ENCODE data around the gene PTCD2. TPM values are rescaled to one million over a fixed set of nuclear protein-coding genes. Genes with fewer than 3 reads are reported as not detected.
"Not testable (repeated sequence)": the region's sequence is repeated elsewhere in the genome, so short reads cannot be mapped to it uniquely, and the experiment has no call there.

Gene PTCD2
- total RNA-seq, 1 donor from 2014 or later: 6.5 TPM

DNA sequence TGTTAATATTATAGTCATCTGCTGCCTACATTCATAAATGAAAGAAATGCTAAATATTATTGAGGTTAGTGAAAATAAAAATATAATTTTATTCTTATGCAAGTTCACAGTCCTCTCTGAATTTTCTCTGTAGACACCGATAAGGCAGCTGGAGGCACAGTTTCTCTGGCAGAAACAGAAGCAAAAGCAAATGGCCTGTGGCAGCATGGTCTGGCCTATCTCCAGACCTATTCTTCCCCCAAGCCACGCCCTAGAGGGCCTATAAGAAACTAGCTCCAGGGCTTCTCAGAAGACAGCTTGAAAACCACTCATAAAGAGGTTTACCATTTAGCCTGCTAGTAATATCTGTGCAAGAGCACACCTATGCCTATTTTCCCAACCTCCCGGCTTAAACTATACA lies 28.6 kb upstream of the PTCD2 start:
- Histone ChIP-seq H3K36me3 (peaks cover 31% of the 10 kb centered on the region), H3K9me3 (no peaks in the 10 kb centered on the region), H3K27ac (no peak overlapping the region), H3K4me3 (no peak overlapping the region), H3K4me1 (no peaks in the 10 kb centered on the region), H3K27me3 (no peaks in the 10 kb centered on the region)
- no peak for ATAC-seq
- intact Hi-C loops (cut with DNase I): no loop called here
- TF ChIP-seq, protein P1, sequence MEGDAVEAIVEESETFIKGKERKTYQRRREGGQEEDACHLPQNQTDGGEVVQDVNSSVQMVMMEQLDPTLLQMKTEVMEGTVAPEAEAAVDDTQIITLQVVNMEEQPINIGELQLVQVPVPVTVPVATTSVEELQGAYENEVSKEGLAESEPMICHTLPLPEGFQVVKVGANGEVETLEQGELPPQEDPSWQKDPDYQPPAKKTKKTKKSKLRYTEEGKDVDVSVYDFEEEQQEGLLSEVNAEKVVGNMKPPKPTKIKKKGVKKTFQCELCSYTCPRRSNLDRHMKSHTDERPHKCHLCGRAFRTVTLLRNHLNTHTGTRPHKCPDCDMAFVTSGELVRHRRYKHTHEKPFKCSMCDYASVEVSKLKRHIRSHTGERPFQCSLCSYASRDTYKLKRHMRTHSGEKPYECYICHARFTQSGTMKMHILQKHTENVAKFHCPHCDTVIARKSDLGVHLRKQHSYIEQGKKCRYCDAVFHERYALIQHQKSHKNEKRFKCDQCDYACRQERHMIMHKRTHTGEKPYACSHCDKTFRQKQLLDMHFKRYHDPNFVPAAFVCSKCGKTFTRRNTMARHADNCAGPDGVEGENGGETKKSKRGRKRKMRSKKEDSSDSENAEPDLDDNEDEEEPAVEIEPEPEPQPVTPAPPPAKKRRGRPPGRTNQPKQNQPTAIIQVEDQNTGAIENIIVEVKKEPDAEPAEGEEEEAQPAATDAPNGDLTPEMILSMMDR (IDR thresholded peaks at IDR 0.05): no peak
- no peak for DNase-seq

DNA sequence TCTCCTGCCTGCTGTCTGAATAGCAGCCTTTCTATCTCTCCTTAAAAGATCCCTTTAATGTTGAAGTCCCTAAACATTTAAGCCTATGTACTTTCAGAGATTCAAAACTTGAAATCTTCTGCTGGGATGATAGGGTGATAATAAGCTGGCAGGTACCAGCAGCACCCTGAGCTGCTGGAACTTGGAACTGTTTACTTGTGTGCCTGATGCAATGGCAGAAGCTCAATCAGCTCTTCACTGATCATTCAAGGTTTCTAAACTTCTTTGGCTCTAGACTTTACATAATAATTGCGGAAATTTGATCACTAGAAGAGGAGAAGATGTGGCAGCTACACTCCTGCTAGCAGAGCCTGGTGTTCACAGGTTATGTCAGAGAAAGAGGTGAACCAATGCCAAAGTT lies 27.8 kb upstream of the PTCD2 start:
- H3K4me1 ChIP-seq: no peaks in the 10 kb centered on the region
- intact Hi-C loops (cut with DNase I): no loop called here

DNA sequence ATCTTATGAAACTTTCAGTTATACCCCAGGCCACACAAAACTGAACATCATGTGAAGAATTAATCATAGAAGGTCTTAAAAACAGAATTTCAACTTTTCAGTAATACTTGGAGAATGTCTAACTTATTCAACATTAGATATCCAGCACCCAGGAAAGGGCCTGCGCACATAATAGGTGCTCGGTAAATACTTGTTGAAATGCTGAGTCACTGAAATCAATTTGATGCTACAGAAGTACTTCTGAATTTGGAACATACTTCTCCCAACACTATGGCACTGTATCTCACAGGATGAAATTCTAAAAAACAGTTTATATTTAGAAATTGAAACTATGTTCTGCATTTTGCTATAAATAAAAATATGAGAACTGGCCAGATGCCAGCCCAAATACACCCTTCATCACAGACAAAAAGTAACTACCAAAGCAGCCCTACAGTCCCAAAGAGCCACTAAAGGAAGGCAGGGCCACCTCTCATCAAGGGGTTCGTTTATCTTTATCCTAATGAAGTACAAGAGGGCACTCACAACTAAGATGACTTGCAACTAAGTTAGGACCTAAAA lies 26.6 kb upstream of the PTCD2 start:
- H3K27ac ChIP-seq: no peak overlapping the region
- no peaks in the 10 kb centered on the region for H3K9me3 ChIP-seq
- intact Hi-C loops (cut with DNase I): no loop called here
- H3K27me3 ChIP-seq: no peaks in the 10 kb centered on the region
- no peak overlapping the region for H3K4me3 ChIP-seq
- no peaks in the 10 kb centered on the region for H3K4me1 ChIP-seq
- ATAC-seq (no peak), DNase-seq (no peak)
- TF ChIP-seq, protein P1 (IDR thresholded peaks at IDR 0.05): no peak
- peaks cover 19% of the 10 kb centered on the region for H3K36me3 ChIP-seq

More for the DNA sequence above, 27.8 kb upstream of the PTCD2 start:
- no peak for ATAC-seq
- H3K4me3 ChIP-seq: no peak overlapping the region
- H3K27ac ChIP-seq: no peak overlapping the region
- DNase-seq: no peak
- no peaks in the 10 kb centered on the region for H3K27me3 ChIP-seq
- no peaks in the 10 kb centered on the region for H3K9me3 ChIP-seq
- H3K36me3 ChIP-seq: peaks cover 28% of the 10 kb centered on the region
- TF ChIP-seq, protein P1 (IDR thresholded peaks at IDR 0.05): no peak

DNA sequence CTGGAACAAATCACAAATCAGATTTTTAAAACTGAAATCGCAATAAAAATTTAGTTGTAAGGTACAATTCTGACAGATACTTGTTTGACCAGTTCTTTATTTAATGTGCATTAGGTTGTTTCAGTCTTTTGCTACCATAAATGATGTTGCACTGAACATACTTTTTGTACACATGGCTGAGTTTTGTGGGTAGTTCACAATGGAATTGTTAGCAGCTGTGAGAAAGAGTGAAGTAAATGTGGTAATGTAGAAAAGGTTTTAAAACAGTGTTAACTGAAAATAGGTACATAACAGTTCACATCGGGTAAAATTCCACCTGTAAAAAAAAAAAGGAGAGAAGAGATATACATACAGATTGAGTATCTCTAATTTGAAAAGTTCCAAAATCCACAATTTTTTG lies 25.7 kb upstream of the PTCD2 start:
- H3K27ac ChIP-seq: no peak overlapping the region
- peaks cover 19% of the 10 kb centered on the region for H3K36me3 ChIP-seq
- no peaks in the 10 kb centered on the region for H3K4me1 ChIP-seq
- no peaks in the 10 kb centered on the region for H3K9me3 ChIP-seq
- DNase-seq: no peak
- ATAC-seq: no peak
- no peaks in the 10 kb centered on the region for H3K27me3 ChIP-seq
- H3K4me3 ChIP-seq: no peak overlapping the region
- intact Hi-C loops (cut with DNase I): no loop called here
- TF ChIP-seq, protein P1 (IDR thresholded peaks at IDR 0.05): no peak

DNA sequence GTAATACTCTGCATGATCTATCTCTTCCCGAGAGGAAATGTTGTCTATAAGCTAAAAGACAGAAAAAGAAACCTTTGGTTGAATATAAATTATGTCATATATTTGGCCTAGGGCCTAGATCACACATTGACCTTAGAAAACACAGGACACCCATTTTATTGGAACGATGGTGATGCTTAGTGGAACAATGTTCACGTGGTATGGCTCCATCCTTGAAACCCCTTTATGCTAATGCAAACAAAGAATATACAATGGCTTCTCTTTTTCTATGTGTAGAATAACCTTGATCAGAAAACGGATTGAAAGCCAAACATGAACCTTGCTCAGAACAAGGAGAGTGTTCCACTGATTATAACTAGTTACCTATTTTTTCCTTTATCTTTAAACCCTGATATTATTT lies 24.6 kb upstream of the PTCD2 start:
- TF ChIP-seq, protein P1 (IDR thresholded peaks at IDR 0.05): no peak
- ATAC-seq (no peak), DNase-seq (no peak)
- Histone ChIP-seq H3K4me3 (no peak overlapping the region), H3K27me3 (no peaks in the 10 kb centered on the region), H3K4me1 (no peaks in the 10 kb centered on the region), H3K27ac (no peak overlapping the region), H3K9me3 (no peaks in the 10 kb centered on the region), H3K36me3 (peaks cover 19% of the 10 kb centered on the region)
- intact Hi-C loops (cut with DNase I): no loop called here

DNA sequence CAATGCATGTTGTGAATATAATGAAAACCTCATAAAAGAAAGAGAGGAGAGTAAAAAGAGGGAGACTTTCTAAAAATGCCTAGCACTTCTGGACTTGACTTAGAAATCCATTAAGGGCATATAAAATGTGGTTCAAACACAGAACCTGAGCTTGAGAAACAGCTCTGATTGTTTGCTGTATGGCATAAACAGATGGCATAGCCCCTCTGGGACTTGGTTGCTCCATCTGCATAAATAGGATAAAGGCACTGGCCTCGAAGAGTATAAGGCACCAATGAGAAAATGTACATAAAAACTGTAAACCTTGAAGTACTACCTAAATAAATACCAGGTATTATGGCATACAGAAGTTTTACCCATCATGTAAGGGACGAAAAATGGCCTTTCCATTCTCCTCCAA lies 23.9 kb upstream of the PTCD2 start:
- Histone ChIP-seq H3K4me1 (no peaks in the 10 kb centered on the region), H3K36me3 (peaks cover 14% of the 10 kb centered on the region), H3K4me3 (no peak overlapping the region), H3K9me3 (no peaks in the 10 kb centered on the region), H3K27me3 (no peaks in the 10 kb centered on the region), H3K27ac (no peak overlapping the region)
- ATAC-seq (no peak), DNase-seq (no peak)
- TF ChIP-seq, protein P1 (IDR thresholded peaks at IDR 0.05): no peak
- intact Hi-C loops (cut with DNase I): no loop called here

DNA sequence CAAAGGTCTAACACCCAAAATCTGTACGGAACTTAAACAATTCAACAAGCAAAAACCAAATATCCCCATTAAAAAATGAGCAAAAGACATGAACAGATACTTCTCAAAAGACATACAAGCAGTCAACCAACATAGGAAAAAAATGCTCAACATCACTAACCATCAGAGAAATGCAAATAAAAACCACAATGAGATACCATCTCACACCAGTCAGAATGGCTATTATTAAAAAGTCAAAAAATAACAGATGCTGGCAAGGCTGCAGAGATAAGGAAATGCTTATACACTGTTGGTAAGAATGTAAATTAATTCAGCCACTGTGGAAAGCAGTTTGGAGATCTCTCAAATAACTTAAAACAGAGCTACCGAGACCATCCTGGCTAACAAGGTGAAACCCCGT lies 22.0 kb upstream of the PTCD2 start:
- DNase-seq; H3K36me3 ChIP-seq; H3K27me3 ChIP-seq; H3K9me3 ChIP-seq; ATAC-seq; intact Hi-C loops (cut with DNase I); H3K4me1 ChIP-seq; H3K27ac ChIP-seq; H3K4me3 ChIP-seq: not testable (repeated sequence)
